ENCODE measurements around the gene MAPKAP1.

Gene MAPKAP1

GRCh38 chr9:125651576-125652232 lies 55.3 kb downstream of the MAPKAP1 start:
- TF ChIP-seq TAF1 (IDR thresholded peaks at IDR 0.05; ENCODE audit: borderline replicate concordance, insufficient read depth, low read length) (no peak), SIN3A (IDR thresholded peaks at IDR 0.05; ENCODE audit: borderline replicate concordance, insufficient read depth, low read length) (no peak), FOXP2 (optimal IDR thresholded peaks at IDR 0.05; ENCODE audit: borderline replicate concordance, extremely low read depth, extremely low read length, insufficient read depth) (no peak), POLR2AphosphoS5 (IDR thresholded peaks at IDR 0.05; ENCODE audit: low read depth, low read length) (no peak)
- TF ChIP-seq, protein P1, sequence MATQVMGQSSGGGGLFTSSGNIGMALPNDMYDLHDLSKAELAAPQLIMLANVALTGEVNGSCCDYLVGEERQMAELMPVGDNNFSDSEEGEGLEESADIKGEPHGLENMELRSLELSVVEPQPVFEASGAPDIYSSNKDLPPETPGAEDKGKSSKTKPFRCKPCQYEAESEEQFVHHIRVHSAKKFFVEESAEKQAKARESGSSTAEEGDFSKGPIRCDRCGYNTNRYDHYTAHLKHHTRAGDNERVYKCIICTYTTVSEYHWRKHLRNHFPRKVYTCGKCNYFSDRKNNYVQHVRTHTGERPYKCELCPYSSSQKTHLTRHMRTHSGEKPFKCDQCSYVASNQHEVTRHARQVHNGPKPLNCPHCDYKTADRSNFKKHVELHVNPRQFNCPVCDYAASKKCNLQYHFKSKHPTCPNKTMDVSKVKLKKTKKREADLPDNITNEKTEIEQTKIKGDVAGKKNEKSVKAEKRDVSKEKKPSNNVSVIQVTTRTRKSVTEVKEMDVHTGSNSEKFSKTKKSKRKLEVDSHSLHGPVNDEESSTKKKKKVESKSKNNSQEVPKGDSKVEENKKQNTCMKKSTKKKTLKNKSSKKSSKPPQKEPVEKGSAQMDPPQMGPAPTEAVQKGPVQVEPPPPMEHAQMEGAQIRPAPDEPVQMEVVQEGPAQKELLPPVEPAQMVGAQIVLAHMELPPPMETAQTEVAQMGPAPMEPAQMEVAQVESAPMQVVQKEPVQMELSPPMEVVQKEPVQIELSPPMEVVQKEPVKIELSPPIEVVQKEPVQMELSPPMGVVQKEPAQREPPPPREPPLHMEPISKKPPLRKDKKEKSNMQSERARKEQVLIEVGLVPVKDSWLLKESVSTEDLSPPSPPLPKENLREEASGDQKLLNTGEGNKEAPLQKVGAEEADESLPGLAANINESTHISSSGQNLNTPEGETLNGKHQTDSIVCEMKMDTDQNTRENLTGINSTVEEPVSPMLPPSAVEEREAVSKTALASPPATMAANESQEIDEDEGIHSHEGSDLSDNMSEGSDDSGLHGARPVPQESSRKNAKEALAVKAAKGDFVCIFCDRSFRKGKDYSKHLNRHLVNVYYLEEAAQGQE (IDR thresholded peaks at IDR 0.05; ENCODE audit: insufficient read depth in 1 of 2, low read depth in 2 of 2, low read length in 2 of 2) = no peak

DNA sequence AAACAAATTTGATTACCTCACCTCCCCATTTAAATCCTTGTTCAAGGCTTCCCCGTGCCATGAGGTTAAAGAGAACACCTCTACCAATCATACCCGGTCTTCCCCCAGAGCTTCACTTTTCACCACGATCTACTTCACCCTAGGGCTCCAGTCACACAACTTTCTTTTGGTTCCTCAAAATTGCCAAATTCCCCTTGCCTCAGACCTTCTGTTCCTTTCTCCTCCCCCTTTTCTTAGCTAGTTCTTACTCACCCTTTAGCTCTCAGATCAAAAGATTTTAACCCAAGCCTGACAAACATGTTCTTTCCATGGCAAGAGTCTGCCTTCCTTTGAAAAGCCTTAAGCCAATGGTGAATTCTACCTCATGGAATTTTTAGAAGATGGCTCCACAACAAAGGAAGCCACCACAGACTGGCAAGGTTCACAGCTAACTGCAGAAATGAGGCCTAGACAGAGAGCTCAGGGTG lies 56.7 kb downstream of the MAPKAP1 start:
- TF ChIP-seq FOXP2 (optimal IDR thresholded peaks at IDR 0.05; ENCODE audit: borderline replicate concordance, extremely low read depth, extremely low read length, insufficient read depth) (no peak), TAF1 (IDR thresholded peaks at IDR 0.05; ENCODE audit: borderline replicate concordance, insufficient read depth, low read length) (no peak), POLR2AphosphoS5 (IDR thresholded peaks at IDR 0.05; ENCODE audit: low read depth, low read length) (no peak), SIN3A (IDR thresholded peaks at IDR 0.05; ENCODE audit: borderline replicate concordance, insufficient read depth, low read length) (no peak)
- TF ChIP-seq, protein P1 (IDR thresholded peaks at IDR 0.05; ENCODE audit: insufficient read depth in 1 of 2, low read depth in 2 of 2, low read length in 2 of 2) = no peak

DNA sequence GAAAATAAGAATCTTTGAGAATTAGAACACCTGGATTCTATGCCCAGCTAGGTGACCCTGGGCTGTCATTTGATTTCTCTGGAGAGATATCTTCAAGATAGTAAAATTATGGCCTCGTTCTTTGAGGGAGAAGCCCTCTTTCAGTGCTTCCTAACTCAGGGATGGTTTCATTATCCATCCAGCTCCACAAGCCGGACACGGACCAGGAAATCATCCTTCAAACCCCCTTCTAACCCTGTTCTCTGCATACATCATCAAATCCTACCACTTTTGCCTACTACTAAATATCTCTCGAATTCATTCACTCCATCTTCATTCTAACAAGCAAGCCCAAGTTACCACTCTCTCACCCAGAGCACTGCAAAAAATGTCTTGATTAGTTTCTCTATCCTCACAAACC lies 57.2 kb downstream of the MAPKAP1 start:
- TF ChIP-seq TAF1 (IDR thresholded peaks at IDR 0.05; ENCODE audit: borderline replicate concordance, insufficient read depth, low read length) (no peak), FOXP2 (optimal IDR thresholded peaks at IDR 0.05; ENCODE audit: borderline replicate concordance, extremely low read depth, extremely low read length, insufficient read depth) (no peak), SIN3A (IDR thresholded peaks at IDR 0.05; ENCODE audit: borderline replicate concordance, insufficient read depth, low read length) (no peak), POLR2AphosphoS5 (IDR thresholded peaks at IDR 0.05; ENCODE audit: low read depth, low read length) (no peak)
- TF ChIP-seq, protein P1 (IDR thresholded peaks at IDR 0.05; ENCODE audit: insufficient read depth in 1 of 2, low read depth in 2 of 2, low read length in 2 of 2) = no peak

DNA sequence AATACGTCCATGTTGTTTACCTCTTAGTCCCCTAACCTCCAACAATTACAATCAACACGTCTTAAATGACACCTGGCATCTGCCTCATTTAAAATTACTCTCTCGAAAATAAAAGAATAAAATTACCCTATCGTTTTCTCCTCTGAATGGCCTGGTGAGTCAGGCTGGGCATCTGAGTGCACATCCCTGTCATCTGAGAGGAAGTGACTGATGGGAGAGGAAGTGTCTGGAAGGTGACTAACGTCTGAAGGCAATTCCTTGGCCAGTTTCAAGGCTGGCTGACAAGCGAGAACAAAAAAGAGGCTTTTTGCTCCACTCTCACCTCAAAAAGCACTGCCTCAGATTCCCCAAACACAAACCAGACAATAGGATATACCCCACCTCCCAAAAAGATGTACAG lies 57.7 kb downstream of the MAPKAP1 start:
- TF ChIP-seq TAF1 (IDR thresholded peaks at IDR 0.05; ENCODE audit: borderline replicate concordance, insufficient read depth, low read length) = no peak
- TF ChIP-seq POLR2AphosphoS5 (IDR thresholded peaks at IDR 0.05; ENCODE audit: low read depth, low read length) = no peak
- no peak for TF ChIP-seq SIN3A (IDR thresholded peaks at IDR 0.05; ENCODE audit: borderline replicate concordance, insufficient read depth, low read length)
- TF ChIP-seq FOXP2 (optimal IDR thresholded peaks at IDR 0.05; ENCODE audit: borderline replicate concordance, extremely low read depth, extremely low read length, insufficient read depth) = no peak
- TF ChIP-seq, protein P1 (IDR thresholded peaks at IDR 0.05; ENCODE audit: insufficient read depth in 1 of 2, low read depth in 2 of 2, low read length in 2 of 2) = no peak
